Liver (tissue), 9 donors: ENCODE measurements around the gene RALB. TPM values are rescaled to one million over a fixed set of nuclear protein-coding genes. Genes with fewer than 3 reads are reported as not detected.

ENCODE experiments used
- DNase-seq: peaks from one replicate; pipeline ENCODE4 v3.0.0-alpha.2; 2017; ENCODE audit warnings: low spot score
- H3K27ac ChIP-seq, 2 donors: one replicate each; pipeline ENCODE4 v1.7.0; 2013; ENCODE audit warnings: inconsistent platforms in 2 of 2, low read length in 2 of 2, control low read depth in 1 of 2, low read depth in 1 of 2, mild to moderate bottlenecking in 1 of 2
- H3K27me3 ChIP-seq, 4 donors: one replicate each; pipeline versions ENCODE4 v1.6.1 to v1.7.0; 2013; ENCODE audit warnings: low read length in 3 of 4, inconsistent platforms in 1 of 4, mild to moderate bottlenecking in 1 of 4, moderate library complexity in 1 of 4; ENCODE audit not compliant: control insufficient read depth in 4 of 4, insufficient read depth in 4 of 4
- H3K36me3 ChIP-seq, 4 donors: one replicate each; pipeline versions ENCODE4 v1.6.1 to v1.7.0; 2013; ENCODE audit warnings: low read length in 3 of 4, mild to moderate bottlenecking in 3 of 4, low read depth in 1 of 4, moderate library complexity in 1 of 4; ENCODE audit not compliant: control insufficient read depth in 4 of 4, insufficient read depth in 3 of 4
- H3K4me1 ChIP-seq, 4 donors: one replicate each; pipeline versions ENCODE4 v1.6.1 to v1.7.0; 2013; ENCODE audit warnings: low read length in 3 of 4, mild to moderate bottlenecking in 3 of 4, moderate library complexity in 1 of 4; ENCODE audit not compliant: control insufficient read depth in 4 of 4, insufficient read depth in 4 of 4
- H3K4me3 ChIP-seq, 3 donors: one replicate each; pipeline versions ENCODE4 v1.6.1 to v1.7.0; 2013; ENCODE audit warnings: low read length in 3 of 3, control low read depth in 1 of 3, low read depth in 1 of 3, mild to moderate bottlenecking in 1 of 3
- H3K9ac ChIP-seq, 2 donors: one replicate each; pipeline ENCODE4 v1.7.0; 2013; ENCODE audit warnings: low read length in 2 of 2, mild to moderate bottlenecking in 2 of 2, moderate library complexity in 2 of 2, control low read depth in 1 of 2, low read depth in 1 of 2
- H3K9me3 ChIP-seq, 4 donors: one replicate each; pipeline versions ENCODE4 v1.6.1 to v1.7.0; 2013; ENCODE audit warnings: low read length in 3 of 4; ENCODE audit not compliant: control insufficient read depth in 4 of 4
- EGR1 ChIP-seq, 2 donors: IDR thresholded peaks; 2 replicates each; pipeline ENCODE4 v1.6.1; 2016 to 2018; ENCODE audit warnings: antibody characterized with exemption in 2 of 2, low read depth in 2 of 2
- FOXA2 ChIP-seq: IDR thresholded peaks from 2 replicates; pipeline ENCODE4 v1.6.1; 2016; ENCODE audit warnings: antibody characterized with exemption
- HNF4A ChIP-seq, 2 donors: conservative IDR thresholded peaks; 2 replicates each; pipeline ENCODE4 v1.6.1; 2016; ENCODE audit warnings: antibody characterized with exemption in 2 of 2, mild to moderate bottlenecking in 2 of 2
- JUND ChIP-seq, 2 donors: IDR thresholded peaks; 2 replicates each; pipeline ENCODE4 v1.6.1; 2016; ENCODE audit warnings: antibody characterized with exemption in 2 of 2
- MAX ChIP-seq: IDR thresholded peaks from 2 replicates; pipeline ENCODE4 v1.6.1; 2016; ENCODE audit warnings: antibody characterized with exemption
- NR2F2 ChIP-seq: IDR thresholded peaks from 2 replicates; pipeline ENCODE4 v1.6.1; 2016; ENCODE audit warnings: antibody characterized with exemption
- RAD21 ChIP-seq, 2 donors: IDR thresholded peaks; 2 replicates each; pipeline ENCODE4 v1.6.1; 2016; ENCODE audit warnings: antibody characterized with exemption in 2 of 2, mild to moderate bottlenecking in 2 of 2
- REST ChIP-seq: IDR thresholded peaks from 2 replicates; pipeline ENCODE4 v1.6.1; 2016; ENCODE audit warnings: antibody characterized with exemption, mild to moderate bottlenecking
- SP1 ChIP-seq: IDR thresholded peaks from 2 replicates; pipeline ENCODE4 v1.6.1; 2018; ENCODE audit warnings: antibody characterized with exemption, mild to moderate bottlenecking
- TAF1 ChIP-seq: conservative IDR thresholded peaks from 2 replicates; pipeline ENCODE4 v1.6.1; 2016; ENCODE audit warnings: antibody characterized with exemption, mild to moderate bottlenecking
- YY1 ChIP-seq: IDR thresholded peaks from 2 replicates; pipeline ENCODE4 v1.6.1; 2016; ENCODE audit warnings: antibody characterized with exemption, mild to moderate bottlenecking
- ZBTB33 ChIP-seq: IDR thresholded peaks from 2 replicates; pipeline ENCODE4 v1.6.1; 2016; ENCODE audit warnings: antibody characterized with exemption
- WGBS: extraction: QIAGEN DNeasy Blood & Tissue Kit; methylation state at CpG from one replicate; pipeline ENCODE4 v1.1.7; 2013; 5-methylcytosine and 5-hydroxymethylcytosine counted together
- polyA plus RNA-seq, 2 donors: library from polyadenylated mRNA; stranded (reverse) in 1 of 2; unstranded in 1 of 2; fragments of 200-250 nt in 1 of 2; fragments of >200 nt in 1 of 2; fragmentation: Nextera tagmentation in 1 of 2; extraction: Ambion mirVana in 1 of 2; gene quantifications; one replicate each; pipeline versions ENCODE4 v1.2.1 to v1.2.3, GENCODE V29; 2013 to 2015
- total RNA-seq, 2 donors: library from RNA; depleted of rRNA; stranded (reverse); fragments of >200 nt; gene quantifications; one replicate each; pipeline ENCODE4 v1.2.3, GENCODE V29; 2014
- TF ChIP-seq, protein P1 (sequence below): fragments of 150-350 bp; IDR thresholded peaks from 2 replicates; pipeline ENCODE4 v1.5.1; 2017; ENCODE audit warnings: improper control_type of control experiment, low read depth, low read length; ENCODE audit not compliant: missing input control
- donor health status: healthy.
- donor health status: healthy.
- donor health status: healthy.
- donor health status: healthy.
- donor health status: healthy.

Gene RALB
- total and polyA plus RNA-seq, 4 donors = 11.1 to 26.4 (median 20.1) TPM

GRCh38 chr2:120224735-120225548 is 27.7 kb upstream of the RALB start:
- DNase-seq = no peak
- WGBS = 60% methylated on average over 9 of the region's 9 CpGs
- no peak overlapping the region for H3K27ac ChIP-seq
- no peaks in the 10 kb centered on the region for H3K27me3 ChIP-seq
- H3K36me3 ChIP-seq = peaks cover 0 to under 1% (median 0%) of the 10 kb centered on the region in 4 donors
- H3K4me1 ChIP-seq = peaks cover 12 to 33% (median 21%) of the 10 kb centered on the region in 4 donors
- H3K4me3 ChIP-seq = no peak overlapping the region
- no peak overlapping the region for H3K9ac ChIP-seq
- no peak for TF ChIP-seq REST
- peak in 1 of 2 donors; percentile 68 for TF ChIP-seq HNF4A (conservative IDR thresholded peaks at IDR 0.05)
- H3K9me3 ChIP-seq = no peaks in the 10 kb centered on the region

DNA sequence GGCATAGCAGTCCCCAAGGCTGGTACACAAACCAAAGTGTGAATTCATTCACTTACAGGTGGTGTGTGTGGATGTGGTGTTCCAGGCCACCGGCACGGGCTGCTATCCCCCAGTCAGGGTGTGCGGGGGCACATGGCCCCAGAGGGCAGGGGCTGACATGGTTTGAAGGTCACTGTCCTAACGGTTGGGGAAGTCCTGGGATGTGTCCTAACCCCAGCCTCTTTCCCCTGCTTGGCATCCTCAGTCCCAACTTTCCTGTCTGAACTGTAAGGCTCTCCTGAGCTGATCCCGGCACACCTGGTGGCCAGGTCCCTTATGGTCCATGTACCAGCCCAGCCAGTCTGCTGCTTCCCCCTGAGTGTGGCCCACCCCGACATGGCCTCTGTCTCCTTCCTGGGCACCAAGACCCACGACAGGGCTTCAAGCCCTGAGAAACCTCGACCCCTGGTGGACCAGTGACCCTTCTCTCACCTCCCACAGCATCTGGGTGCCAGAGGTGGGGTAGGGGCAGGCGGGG is 27.0 kb upstream of the RALB start:
- Histone ChIP-seq H3K4me1 (peaks cover 12 to 33% (median 21%) of the 10 kb centered on the region in 4 donors), H3K9ac (no peak overlapping the region), H3K4me3 (no peak overlapping the region), H3K36me3 (no peaks in the 10 kb centered on the region), H3K27ac (no peak overlapping the region), H3K27me3 (no peaks in the 10 kb centered on the region), H3K9me3 (no peaks in the 10 kb centered on the region)
- WGBS = 65% methylated on average over 9 of the region's 9 CpGs
- TF ChIP-seq TAF1 (no peak), EGR1 (IDR thresholded peaks at IDR 0.05; ENCODE audit: low read depth in 2 of 2) (no peak), ZBTB33 (no peak), YY1 (no peak), SP1 (no peak), NR2F2 (no peak), FOXA2 (no peak), JUND (IDR thresholded peaks at IDR 0.05) (no peak), MAX (no peak), RAD21 (IDR thresholded peaks at IDR 0.05) (no peak)
- TF ChIP-seq, protein P1, sequence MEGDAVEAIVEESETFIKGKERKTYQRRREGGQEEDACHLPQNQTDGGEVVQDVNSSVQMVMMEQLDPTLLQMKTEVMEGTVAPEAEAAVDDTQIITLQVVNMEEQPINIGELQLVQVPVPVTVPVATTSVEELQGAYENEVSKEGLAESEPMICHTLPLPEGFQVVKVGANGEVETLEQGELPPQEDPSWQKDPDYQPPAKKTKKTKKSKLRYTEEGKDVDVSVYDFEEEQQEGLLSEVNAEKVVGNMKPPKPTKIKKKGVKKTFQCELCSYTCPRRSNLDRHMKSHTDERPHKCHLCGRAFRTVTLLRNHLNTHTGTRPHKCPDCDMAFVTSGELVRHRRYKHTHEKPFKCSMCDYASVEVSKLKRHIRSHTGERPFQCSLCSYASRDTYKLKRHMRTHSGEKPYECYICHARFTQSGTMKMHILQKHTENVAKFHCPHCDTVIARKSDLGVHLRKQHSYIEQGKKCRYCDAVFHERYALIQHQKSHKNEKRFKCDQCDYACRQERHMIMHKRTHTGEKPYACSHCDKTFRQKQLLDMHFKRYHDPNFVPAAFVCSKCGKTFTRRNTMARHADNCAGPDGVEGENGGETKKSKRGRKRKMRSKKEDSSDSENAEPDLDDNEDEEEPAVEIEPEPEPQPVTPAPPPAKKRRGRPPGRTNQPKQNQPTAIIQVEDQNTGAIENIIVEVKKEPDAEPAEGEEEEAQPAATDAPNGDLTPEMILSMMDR = no peak
- DNase-seq = no peak
